Activated T-cell treated with anti-CD3 and anti-CD28 coated beads for 48 hours (primary cell): ENCODE measurements around the gene TMA7.
"Not testable (repeated sequence)": the region's sequence is repeated elsewhere in the genome, so short reads cannot be mapped to it uniquely, and the experiment has no call there.

Experiments used
- DNase-seq: peaks from one replicate; pipeline ENCODE4 v3.0.0-alpha.2; 2020; ENCODE audit warnings: low read depth

TMA7 gene

DNA sequence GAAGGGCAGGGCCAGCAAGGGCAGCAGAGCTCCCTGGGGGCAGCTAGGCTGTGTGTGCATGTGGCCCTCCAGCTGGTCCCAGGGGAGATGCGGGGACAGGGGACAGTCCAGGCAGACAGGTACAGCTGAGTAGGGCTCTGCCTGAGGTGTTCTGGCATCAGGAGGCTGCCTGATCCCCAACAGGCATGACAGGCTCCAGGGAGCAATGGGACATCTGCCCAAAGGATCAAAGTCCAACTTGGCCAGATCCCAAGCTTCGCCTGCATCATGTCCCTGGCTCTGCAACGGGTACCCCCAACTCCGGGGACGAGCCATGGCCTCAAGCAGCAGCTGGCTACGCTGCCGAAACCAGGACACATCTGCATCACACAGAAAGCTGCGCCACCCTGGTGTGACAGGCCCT lies 28.3 kb downstream of the TMA7 start:
- no peak for DNase-seq

DNA sequence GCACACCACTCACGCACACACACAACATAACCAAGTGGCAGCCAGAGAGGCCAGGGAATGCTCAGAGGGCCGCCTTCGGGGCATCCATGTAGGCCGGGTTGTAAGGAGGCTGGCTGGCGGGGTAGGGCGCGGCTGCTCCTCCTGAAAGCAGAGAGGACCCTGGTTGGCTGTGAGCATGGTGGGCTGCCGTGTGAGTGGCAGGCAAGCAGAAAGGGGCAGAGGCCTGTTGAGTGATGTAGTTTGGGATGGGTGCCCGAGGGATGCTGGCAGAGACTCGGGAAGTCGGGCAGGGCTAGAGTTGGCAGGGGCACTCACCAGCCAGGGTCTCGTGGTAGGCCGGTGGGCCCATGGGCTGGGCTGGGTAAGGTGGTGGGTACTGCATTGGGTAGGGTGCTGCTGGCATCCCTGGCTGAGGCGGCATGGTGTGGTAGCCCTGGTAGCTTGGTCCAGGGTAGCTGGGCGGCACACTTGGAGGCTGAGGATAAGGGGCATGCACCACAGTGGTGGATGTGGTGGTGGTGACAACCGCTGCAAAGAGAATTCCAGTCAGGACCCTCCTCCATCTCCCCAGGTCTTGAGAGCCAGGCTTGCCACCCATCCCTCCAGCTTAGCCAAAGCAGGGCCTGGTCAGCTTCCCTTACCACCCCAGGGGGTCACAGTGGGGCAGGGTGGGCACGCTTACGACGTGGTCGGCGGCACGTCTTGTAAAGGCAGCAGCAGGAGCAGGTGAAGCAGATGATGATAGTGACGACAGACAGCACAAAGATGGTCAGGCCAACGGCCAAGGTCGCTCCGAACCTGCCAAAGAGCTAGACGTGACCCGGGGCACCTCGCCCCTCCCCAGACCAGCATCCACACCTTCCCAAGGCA lies 29.2 kb downstream of the TMA7 start:
- DNase-seq: no peak

DNA sequence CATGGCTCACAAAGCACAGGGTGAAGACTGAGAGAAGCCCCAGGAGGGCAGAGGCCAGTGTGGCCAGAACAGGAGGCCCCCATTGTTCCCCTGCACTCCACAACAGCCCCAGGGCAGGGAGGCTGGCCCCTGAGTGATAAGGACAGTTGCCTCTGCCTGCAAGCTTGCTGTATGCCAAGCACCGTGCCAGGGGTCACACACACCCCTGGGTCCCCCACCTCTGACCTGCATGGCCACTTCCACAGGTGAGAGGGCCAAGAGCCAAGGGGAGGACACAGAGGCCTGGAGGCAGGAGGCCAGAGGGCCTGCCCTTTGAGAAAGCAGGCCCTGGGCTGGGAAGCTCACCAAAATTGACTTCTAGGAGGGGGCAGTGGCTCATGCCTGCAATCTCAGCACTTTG lies 30.2 kb downstream of the TMA7 start:
- DNase-seq: no peak

DNA sequence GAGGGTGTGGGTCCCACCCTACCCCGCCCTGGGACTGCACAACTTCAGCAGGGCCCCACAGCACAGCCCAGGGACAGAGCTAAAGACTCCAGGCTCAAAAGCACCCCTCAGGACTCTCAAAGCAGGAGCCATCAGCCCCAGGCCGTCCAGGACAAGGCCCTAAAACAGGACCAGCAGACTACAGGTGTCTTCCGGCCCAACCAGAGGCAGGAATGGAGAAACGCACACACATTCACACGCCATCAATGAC lies 32.5 kb downstream of the TMA7 start:
- DNase-seq: no peak

DNA sequence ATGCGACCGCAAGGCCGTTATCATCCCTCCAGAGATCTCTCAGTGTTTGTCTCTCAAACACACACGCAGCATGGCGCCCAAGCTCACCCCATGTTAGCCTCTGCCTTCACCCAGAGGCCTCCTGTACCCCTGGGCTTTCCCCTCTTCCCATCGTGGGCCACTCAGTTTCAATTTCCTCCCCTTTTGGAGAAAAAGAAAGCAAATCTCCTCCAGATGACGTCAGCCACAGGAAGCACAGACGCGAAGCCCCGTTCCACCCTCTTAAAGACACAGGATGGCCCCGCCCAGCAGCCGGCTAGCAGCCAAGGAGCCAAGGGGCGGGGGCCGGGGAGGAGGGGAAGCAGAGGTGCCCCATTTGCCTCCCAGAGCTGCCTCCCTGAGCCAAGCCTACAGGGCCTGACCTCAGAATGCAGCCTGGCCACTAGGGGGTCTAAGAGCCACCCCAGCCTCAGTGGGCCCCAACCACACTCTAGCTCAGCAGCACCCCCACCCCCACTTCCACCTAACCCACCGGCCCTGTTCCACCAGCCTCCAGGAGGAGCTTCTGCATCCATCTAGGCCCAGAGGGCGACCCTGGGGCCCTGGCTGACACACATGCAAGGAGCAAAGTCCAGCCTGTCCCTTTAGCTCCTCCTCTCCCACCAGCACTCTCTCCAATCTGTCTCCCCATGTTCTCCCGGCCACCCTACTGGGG lies 33.0 kb downstream of the TMA7 start:
- DNase-seq: peak; percentile 92

DNA sequence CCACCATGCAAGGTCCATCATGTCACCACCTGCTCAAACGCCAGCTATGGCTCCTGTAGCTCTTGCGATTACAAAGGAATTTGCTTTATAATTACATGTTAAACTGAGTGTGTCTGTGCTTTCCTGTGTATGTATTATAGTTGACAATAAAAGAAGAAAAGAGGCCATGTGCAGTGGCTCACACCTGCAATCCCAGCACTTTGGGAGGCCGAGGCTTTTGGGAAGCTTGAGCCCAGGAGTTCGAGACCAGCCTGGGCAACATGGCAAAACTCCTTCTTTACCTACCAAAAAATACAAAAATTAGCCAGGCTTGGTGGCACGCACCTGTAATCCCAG lies 33.5 kb downstream of the TMA7 start:
- no peak for DNase-seq

DNA sequence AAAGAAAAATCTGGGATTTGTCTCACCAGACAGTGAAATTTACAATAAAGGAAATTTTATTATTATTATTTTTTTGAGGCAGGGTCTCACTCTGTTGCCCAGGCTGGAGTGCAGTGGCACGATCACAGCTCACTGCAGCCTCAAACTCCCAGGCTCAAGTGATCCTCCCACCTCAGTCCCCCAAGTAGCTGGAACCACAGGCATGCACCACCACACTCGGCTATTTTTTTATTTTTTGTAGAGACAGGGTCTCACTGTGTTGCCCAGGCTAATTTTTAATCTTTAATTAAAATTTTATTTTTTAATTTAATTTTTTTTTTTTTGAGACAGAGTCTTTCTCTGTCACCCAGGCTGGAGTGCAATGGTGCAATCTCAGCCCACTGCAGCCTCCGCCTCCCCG lies 34.0 kb downstream of the TMA7 start:
- DNase-seq: not testable (repeated sequence)

DNA sequence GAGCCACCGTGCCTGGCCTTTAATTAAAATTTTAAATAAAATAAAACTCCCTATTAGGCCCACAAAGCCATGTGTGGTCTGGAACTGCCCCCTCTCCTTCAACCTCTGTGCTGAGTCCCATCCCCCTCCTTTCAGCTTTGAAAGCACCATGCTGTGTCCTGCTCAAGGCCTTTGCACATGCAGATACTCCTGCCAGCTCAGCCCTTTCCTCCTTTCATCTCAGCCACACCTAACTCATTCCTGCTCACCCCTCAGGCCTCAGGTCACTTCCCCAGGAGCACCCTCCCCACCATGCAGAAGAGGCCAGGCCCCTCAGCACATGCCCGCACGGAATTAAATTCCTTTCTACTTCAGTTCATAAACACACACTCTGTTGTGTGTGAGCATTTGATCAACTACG lies 34.6 kb downstream of the TMA7 start:
- DNase-seq: no peak

DNA sequence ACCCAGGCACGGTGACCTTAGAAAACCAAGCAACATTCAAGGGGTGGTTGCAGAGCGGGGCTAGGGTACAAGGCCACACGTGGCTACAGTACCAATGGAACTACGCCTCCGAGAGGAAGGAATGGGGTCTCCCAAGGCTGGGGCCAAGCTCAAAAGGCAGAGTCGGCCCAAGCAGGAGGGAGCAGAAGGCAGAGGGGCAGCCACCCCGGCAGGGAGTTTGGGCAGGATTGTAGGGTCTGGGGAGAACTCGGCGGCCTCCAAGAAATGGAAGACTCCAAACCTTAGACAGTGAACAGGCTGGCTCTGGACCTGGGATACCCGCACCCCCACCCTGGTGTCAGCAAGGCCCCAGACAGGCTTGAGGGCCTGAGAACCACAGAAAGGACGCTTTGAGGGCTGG lies 35.1 kb downstream of the TMA7 start:
- DNase-seq: no peak

DNA sequence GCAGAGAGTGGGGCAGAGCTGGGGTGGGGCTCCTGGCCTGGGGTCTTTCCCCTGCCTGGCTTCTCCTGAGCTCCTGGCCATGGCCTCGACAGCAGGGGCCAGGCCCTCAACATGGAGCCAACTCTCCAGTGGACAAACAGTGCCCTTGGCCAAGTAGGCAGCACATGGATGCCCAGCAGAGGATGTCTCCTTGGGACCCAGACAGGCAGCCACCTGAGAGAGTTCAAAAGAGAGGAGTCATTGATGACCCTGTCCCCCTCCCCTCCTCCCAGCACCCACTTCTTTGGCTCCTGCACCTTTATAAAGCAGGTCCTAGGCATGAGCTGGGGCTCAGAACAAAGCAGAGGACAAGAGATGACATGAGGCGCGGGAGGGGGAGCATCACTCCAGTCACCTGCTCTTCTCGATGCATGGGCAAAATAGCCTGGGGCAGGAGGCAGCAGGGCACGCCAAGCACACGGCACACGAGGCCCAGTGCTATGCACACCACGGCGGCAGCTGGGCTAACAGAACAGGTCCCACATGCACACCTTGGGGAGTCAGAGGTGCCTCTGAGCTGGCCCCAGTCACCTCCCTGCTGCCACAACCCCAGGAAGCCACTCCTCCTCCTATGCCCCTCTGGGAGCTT lies 36.5 kb downstream of the TMA7 start:
- DNase-seq: no peak

DNA sequence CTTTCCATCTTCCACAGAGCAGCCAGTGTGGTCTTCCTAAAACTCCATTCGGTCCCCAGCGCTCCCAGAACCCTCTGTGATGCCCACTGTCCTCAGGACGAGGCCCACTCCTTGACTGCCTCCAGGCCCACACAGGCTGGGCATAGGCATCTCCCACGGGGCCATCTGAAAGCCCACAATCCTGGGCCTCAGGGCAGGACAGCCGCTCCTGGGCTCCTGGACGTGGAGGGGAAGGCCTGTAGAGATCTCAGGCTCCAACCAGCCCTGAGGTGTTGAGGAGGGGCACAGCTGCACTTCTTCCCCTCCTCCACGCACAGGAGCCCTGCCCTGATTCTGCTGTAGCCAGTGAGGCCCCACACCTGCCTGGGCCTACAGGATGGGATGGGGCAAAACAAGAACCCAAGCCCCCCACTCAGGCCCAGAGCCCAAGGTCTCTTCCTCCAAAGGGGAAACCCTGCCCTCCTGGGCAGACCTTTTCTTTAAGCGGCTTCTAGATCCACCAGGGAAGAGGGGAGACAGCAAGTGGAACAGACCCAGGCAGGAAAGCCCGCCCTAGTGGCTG lies 38.0 kb downstream of the TMA7 start:
- no peak for DNase-seq

DNA sequence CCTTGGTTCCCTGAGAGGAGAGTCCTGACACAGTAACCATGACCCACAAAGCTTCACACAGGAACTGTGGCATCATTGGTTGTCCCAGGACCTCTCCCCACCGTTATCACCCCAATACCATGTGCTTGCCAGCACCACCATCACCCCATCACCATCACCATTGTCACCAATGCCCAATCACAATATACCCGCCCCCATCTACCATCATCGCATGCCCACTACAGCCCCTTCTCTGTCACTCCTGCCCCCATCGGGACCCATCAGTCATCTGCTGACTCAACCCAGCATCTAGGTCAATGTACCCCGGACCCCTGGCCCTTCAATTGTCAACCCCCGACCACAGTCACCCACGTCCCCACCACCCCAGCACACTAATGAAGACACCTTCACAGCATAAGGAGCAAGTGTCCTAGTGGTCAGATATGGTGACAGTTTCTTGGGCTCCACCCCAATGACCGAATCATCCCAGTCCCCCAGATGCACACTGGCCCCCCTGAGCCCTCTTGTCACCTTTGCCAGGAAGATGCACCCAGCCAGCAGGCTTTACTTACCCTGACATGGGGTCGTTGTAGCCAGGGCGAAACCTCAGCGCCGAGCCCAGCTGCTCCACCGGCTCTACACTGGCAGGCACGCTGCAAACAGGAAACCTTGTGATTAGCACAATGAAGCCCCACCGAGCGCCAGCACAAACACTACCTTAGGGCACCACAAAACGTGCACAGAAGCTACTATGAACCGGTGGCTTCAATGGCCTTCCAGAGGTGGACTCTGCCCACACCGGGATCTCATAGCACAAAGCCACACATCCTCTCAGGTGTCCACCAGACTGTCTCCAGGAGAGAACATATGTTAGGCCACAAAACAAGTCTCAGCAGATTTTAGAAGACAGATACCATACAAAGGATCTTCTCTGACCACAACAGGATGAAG lies 38.8 kb downstream of the TMA7 start:
- DNase-seq: no peak

DNA sequence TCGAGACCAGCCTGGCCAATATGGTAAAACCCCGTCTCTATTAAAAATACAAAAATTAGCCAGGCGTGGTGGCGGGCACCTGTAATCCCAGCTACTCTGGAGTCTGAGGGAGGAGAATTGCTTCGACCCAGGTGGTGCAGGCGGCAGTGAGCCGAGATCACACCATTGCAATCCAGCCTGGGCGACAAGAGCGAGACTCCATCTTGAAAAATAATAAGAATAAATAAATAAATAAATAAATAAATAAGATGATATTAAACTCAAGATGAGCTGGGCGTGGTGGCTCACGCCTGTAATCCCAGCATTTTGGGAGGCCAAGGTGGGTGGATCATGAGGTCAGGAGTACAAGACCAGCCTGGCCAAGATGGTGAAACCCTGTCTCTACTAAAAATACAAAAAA lies 40.8 kb downstream of the TMA7 start:
- not testable (repeated sequence) for DNase-seq

DNA sequence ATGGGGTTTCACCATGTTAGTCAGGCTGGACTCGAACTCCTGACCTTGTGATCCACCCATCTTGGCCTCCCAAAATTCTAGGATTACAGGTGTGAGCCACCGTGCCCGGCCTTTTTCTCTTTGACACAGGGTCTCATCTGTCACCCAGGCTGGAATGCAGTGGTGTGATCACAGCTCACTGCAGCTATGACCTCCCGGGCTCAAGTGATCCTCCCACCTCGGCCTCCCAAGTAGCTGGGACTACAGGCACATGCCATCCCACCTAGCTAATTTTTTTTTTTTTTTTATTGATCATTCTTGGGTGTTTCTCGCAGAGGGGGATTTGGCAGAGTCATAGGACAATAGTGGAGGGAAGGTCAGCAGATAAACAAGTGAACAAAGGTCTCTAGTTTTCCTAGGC lies 42.8 kb downstream of the TMA7 start:
- DNase-seq: not testable (repeated sequence)

DNA sequence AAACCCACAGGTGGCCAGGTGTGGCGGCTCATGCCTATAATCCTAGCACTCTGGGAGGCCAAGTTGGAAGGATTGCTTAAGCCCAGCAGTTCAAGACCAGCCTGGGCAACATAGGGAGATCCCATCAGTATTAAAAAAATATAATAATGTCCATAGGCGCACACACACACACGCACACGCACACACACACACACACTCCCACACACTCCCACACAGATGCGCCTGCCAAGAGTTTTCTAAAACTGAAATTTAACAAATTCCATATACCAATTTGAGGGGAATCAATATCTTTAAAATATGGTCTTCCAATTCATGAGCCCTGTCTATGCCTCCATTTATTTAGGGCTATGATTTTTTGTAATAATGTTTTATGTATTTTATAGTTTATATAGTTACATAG lies 46.9 kb downstream of the TMA7 start:
- DNase-seq: no peak

DNA sequence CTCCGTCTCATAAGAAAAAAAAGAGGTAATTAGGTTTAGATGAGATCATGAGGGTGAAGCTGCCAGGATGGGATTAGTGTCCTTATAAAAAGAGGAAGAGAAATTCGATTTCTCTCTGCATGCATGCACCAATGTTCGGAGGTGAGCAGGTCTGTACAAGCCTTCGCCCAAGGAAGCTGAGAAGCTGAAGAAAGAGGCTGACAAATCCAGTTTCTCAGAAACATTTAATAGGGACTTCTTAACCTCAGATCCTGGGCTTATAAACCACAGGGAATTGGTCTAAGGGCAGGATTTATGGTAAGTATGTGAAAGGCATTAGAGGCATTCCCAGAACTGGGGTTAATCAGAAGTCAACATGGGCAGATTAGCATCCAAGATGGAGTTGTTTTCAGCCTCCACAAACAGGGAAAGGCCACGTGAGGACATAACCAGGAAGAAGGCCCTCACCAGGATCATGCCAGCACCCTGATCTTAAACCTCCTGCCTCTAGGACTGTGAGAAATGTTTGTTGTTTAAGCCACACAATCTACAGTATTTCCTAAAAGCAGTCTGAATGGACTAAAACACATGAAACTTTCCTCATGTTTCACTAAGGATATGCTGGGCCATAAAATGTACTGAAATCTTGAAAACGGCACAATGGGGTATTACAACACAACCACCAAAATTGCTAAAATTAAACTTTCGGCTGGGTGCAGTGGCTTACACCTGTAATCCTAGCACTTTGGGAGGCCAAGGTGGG lies 52.6 kb downstream of the TMA7 start:
- no peak for DNase-seq

DNA sequence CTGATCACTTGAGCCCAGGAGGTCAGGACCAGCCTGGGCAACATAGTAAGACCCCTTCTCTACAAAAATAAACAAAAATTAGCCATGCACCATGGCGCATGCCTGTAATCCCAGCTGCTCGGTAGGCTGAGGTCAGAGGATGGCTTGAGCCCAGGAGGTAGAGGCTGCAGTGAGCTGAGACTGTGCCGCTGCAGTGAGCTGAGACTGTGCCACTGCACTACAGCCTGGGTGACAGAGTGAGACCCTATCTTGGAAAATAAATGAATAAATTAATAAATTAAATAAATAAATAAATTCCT lies 53.1 kb downstream of the TMA7 start:
- DNase-seq: no peak
